ENCODE results near the gene DTHD1. TPM values are rescaled to one million over a fixed set of nuclear protein-coding genes. Genes with fewer than 3 reads are reported as not detected.

The DTHD1 gene
- total and polyA plus RNA-seq, 2 experiments from 2014 or later: not detected

GRCh38 chr4:36267486-36268268 is 13.7 kb upstream of the DTHD1 start:
- Histone ChIP-seq H3F3A (ENCODE audit: insufficient read depth) (no peaks in the 10 kb centered on the region), H3K4me3 (no peak overlapping the region), H3K4me2 (ENCODE audit: unreplicated experiment) (no peak overlapping the region), H3K36me3 (ENCODE audit: low read depth) (no peaks in the 10 kb centered on the region), H3K27ac (no peak overlapping the region), H3K79me2 (ENCODE audit: insufficient read depth) (no peaks in the 10 kb centered on the region), H3K9me2 (ENCODE audit: insufficient read depth) (no peaks in the 10 kb centered on the region), H3K4me1 (ENCODE audit: insufficient read depth) (no peaks in the 10 kb centered on the region), H4K20me1 (ENCODE audit: insufficient read depth) (no peaks in the 10 kb centered on the region), H2AFZ (no peak overlapping the region), H3K9ac (no peak overlapping the region), H3K9me3 (ENCODE audit: low read depth) (no peaks in the 10 kb centered on the region), H3K27me3 (replicated peaks; ENCODE audit: insufficient read depth) (no peaks in the 10 kb centered on the region)
- WGBS, 2 experiments (ENCODE audit: low coverage in 1 of 2, low lambda C conversion rate in 2 of 2, missing lambda C conversion rate in 2 of 2): 8 to 12% methylated on average over 2 of the region's 2 CpGs
- no peak for DNase-seq
- no peak for TF ChIP-seq EZH2phosphoT487 (IDR thresholded peaks at IDR 0.05; ENCODE audit: insufficient read depth, low read depth)
- TF ChIP-seq EZH2 (IDR thresholded peaks at IDR 0.05; ENCODE audit: insufficient read depth, poor library complexity, severe bottlenecking): no peak
- in situ Hi-C loops (cut with MboI): no loop called here

GRCh38 chr4:36269101-36269500 is 12.3 kb upstream of the DTHD1 start:
- no peaks in the 10 kb centered on the region for H4K20me1 ChIP-seq (ENCODE audit: insufficient read depth)
- H3K27ac ChIP-seq: no peak overlapping the region
- in situ Hi-C loops (cut with MboI): no loop called here

GRCh38 chr4:36269533-36270173 is 11.8 kb upstream of the DTHD1 start:
- H3K4me2 ChIP-seq (ENCODE audit: unreplicated experiment): no peak overlapping the region
- 26 to 34% methylated on average over 5 of the region's 5 CpGs for WGBS, 2 experiments (ENCODE audit: low coverage in 1 of 2, low lambda C conversion rate in 2 of 2, missing lambda C conversion rate in 2 of 2)

More at GRCh38 chr4:36269101-36269500, 12.3 kb upstream of the DTHD1 start:
- Histone ChIP-seq H3K9me2 (ENCODE audit: insufficient read depth) (no peaks in the 10 kb centered on the region), H2AFZ (no peak overlapping the region), H3K4me2 (ENCODE audit: unreplicated experiment) (no peak overlapping the region), H3K36me3 (ENCODE audit: low read depth) (no peaks in the 10 kb centered on the region), H3K9ac (no peak overlapping the region), H3K27me3 (replicated peaks; ENCODE audit: insufficient read depth) (no peaks in the 10 kb centered on the region), H3K4me3 (no peak overlapping the region), H3K9me3 (ENCODE audit: low read depth) (no peaks in the 10 kb centered on the region), H3F3A (ENCODE audit: insufficient read depth) (no peaks in the 10 kb centered on the region), H3K4me1 (ENCODE audit: insufficient read depth) (no peaks in the 10 kb centered on the region), H3K79me2 (ENCODE audit: insufficient read depth) (no peaks in the 10 kb centered on the region)
- DNase-seq: no peak
- WGBS, 2 experiments (ENCODE audit: low coverage in 1 of 2, low lambda C conversion rate in 2 of 2, missing lambda C conversion rate in 2 of 2): 17 to 22% methylated on average over 4 of the region's 4 CpGs
- TF ChIP-seq EZH2phosphoT487 (IDR thresholded peaks at IDR 0.05; ENCODE audit: insufficient read depth, low read depth) (no peak), EZH2 (IDR thresholded peaks at IDR 0.05; ENCODE audit: insufficient read depth, poor library complexity, severe bottlenecking) (no peak)

GRCh38 chr4:36273276-36273675 is 8.1 kb upstream of the DTHD1 start:
- no peaks in the 10 kb centered on the region for H3K4me1 ChIP-seq (ENCODE audit: insufficient read depth)

More at GRCh38 chr4:36269533-36270173, 11.8 kb upstream of the DTHD1 start:
- H3F3A ChIP-seq (ENCODE audit: insufficient read depth): no peaks in the 10 kb centered on the region
- H3K9ac ChIP-seq: no peak overlapping the region
- TF ChIP-seq EZH2 (IDR thresholded peaks at IDR 0.05; ENCODE audit: insufficient read depth, poor library complexity, severe bottlenecking) (no peak), EZH2phosphoT487 (IDR thresholded peaks at IDR 0.05; ENCODE audit: insufficient read depth, low read depth) (no peak)
- no peaks in the 10 kb centered on the region for H4K20me1 ChIP-seq (ENCODE audit: insufficient read depth)
- no peaks in the 10 kb centered on the region for H3K9me3 ChIP-seq (ENCODE audit: low read depth)
- H3K36me3 ChIP-seq (ENCODE audit: low read depth): no peaks in the 10 kb centered on the region
- no peaks in the 10 kb centered on the region for H3K4me1 ChIP-seq (ENCODE audit: insufficient read depth)
- H3K9me2 ChIP-seq (ENCODE audit: insufficient read depth): no peaks in the 10 kb centered on the region
- no peak for DNase-seq
- in situ Hi-C loops (cut with MboI): no loop called here
- H3K27me3 ChIP-seq (replicated peaks; ENCODE audit: insufficient read depth): no peaks in the 10 kb centered on the region
- H3K27ac ChIP-seq: no peak overlapping the region
- no peaks in the 10 kb centered on the region for H3K79me2 ChIP-seq (ENCODE audit: insufficient read depth)
- no peak overlapping the region for H2AFZ ChIP-seq
- no peak overlapping the region for H3K4me3 ChIP-seq

More at GRCh38 chr4:36273276-36273675, 8.1 kb upstream of the DTHD1 start:
- Histone ChIP-seq H3F3A (ENCODE audit: insufficient read depth) (no peaks in the 10 kb centered on the region), H3K4me2 (ENCODE audit: unreplicated experiment) (no peak overlapping the region), H3K4me3 (no peak overlapping the region), H3K27me3 (replicated peaks; ENCODE audit: insufficient read depth) (no peaks in the 10 kb centered on the region), H3K9ac (no peak overlapping the region), H3K9me3 (ENCODE audit: low read depth) (no peaks in the 10 kb centered on the region), H3K36me3 (ENCODE audit: low read depth) (no peaks in the 10 kb centered on the region), H3K79me2 (ENCODE audit: insufficient read depth) (no peaks in the 10 kb centered on the region), H3K9me2 (ENCODE audit: insufficient read depth) (no peaks in the 10 kb centered on the region), H2AFZ (no peak overlapping the region), H4K20me1 (ENCODE audit: insufficient read depth) (no peaks in the 10 kb centered on the region), H3K27ac (no peak overlapping the region)
- WGBS, 2 experiments (ENCODE audit: low coverage in 1 of 2, low lambda C conversion rate in 2 of 2, missing lambda C conversion rate in 2 of 2): 26 to 29% methylated on average over 4 of the region's 4 CpGs
- TF ChIP-seq EZH2phosphoT487 (IDR thresholded peaks at IDR 0.05; ENCODE audit: insufficient read depth, low read depth) (no peak), EZH2 (IDR thresholded peaks at IDR 0.05; ENCODE audit: insufficient read depth, poor library complexity, severe bottlenecking) (no peak)
- in situ Hi-C loops (cut with MboI): no loop called here
- peak; percentile 0 for DNase-seq
